DMS153 treated with DMSO at 0.1 percent for 48 hours (cell line): ENCODE data around the gene STT3B.

ENCODE experiments used
- DNase-seq: peaks from one replicate; lab custom pipeline; 2025; ENCODE audit not compliant: unreplicated experiment; lab: John Stamatoyannopoulos, UW

Gene STT3B

GRCh38 chr3:31550452-31551251, 17.9 kb downstream of the STT3B start:
- DNase-seq: no peak

GRCh38 chr3:31551646-31552045, 18.9 kb downstream of the STT3B start:
- DNase-seq: no peak

- no peak for DNase-seq
Measured at GRCh38 chr3:31552103-31552502, 19.4 kb downstream of the STT3B start.

GRCh38 chr3:31553258-31553657, 20.5 kb downstream of the STT3B start:
- no peak for DNase-seq

- DNase-seq: no peak
Measured at GRCh38 chr3:31555204-31555603, 22.5 kb downstream of the STT3B start.

GRCh38 chr3:31559872-31560534, 27.3 kb downstream of the STT3B start:
- DNase-seq: no peak

- no peak for DNase-seq
Measured at GRCh38 chr3:31561891-31562290, 29.2 kb downstream of the STT3B start.

- DNase-seq: no peak
Measured at GRCh38 chr3:31562525-31562924, 29.8 kb downstream of the STT3B start.

GRCh38 chr3:31565288-31565687, 32.6 kb downstream of the STT3B start:
- DNase-seq: no peak

GRCh38 chr3:31567036-31567435, 34.3 kb downstream of the STT3B start:
- DNase-seq: no peak

GRCh38 chr3:31568649-31569048, 35.9 kb downstream of the STT3B start:
- no peak for DNase-seq

GRCh38 chr3:31571325-31571724, 38.6 kb downstream of the STT3B start:
- DNase-seq: no peak

- DNase-seq: no peak
Measured at GRCh38 chr3:31572236-31573004, 39.7 kb downstream of the STT3B start.

GRCh38 chr3:31573036-31573779, 40.5 kb downstream of the STT3B start:
- DNase-seq: no peak

- DNase-seq: no peak
Measured at GRCh38 chr3:31575448-31575847, 42.7 kb downstream of the STT3B start.

- DNase-seq: no peak
Measured at GRCh38 chr3:31576521-31576920, 43.8 kb downstream of the STT3B start.

GRCh38 chr3:31577232-31577631, 44.5 kb downstream of the STT3B start:
- no peak for DNase-seq

- DNase-seq: no peak
Measured at GRCh38 chr3:31579828-31580227, 47.1 kb downstream of the STT3B start.

GRCh38 chr3:31580645-31581044, 47.9 kb downstream of the STT3B start:
- DNase-seq: no peak

GRCh38 chr3:31581660-31582059, 48.9 kb downstream of the STT3B start:
- no peak for DNase-seq

- no peak for DNase-seq
Measured at GRCh38 chr3:31589228-31589627, 56.5 kb downstream of the STT3B start.
